ENCODE measurements around the gene OXLD1.

GRCh38 chr17:81636505-81637288, 29.7 kb downstream of the OXLD1 start, which contains the start of the genes NPLOC4 and TSPAN10:
- no peak for TF ChIP-seq EZH2 (IDR thresholded peaks at IDR 0.05; ENCODE audit: borderline replicate concordance, control insufficient read depth, low read depth, low read length)
- no peak; the same call in 1 of the 2 replicates for TF ChIP-seq ESRRA (IDR thresholded peaks at IDR 0.05; ENCODE audit: low read length)
- no peak for TF ChIP-seq NR2C2 (IDR thresholded peaks at IDR 0.05; ENCODE audit: borderline replicate concordance, control insufficient read depth, insufficient read length, low read depth)
- peak; percentile 87 for TF ChIP-seq POLR2A (IDR thresholded peaks at IDR 0.05; ENCODE audit: low read depth, low read length)
- no peak for TF ChIP-seq SKIL (IDR thresholded peaks at IDR 0.05; ENCODE audit: low read depth, poor library complexity, severe bottlenecking)
- TF ChIP-seq MXI1 (IDR thresholded peaks at IDR 0.05; ENCODE audit: low read depth, low read length): peak; percentile 82; the same call in 1 of the 2 replicates
- TF ChIP-seq RELA (IDR thresholded peaks at IDR 0.05; ENCODE audit: borderline replicate concordance, partially characterized antibody): peak; percentile 89
- TF ChIP-seq EGR1 (IDR thresholded peaks at IDR 0.05; ENCODE audit: borderline replicate concordance in 1 of 2, low read depth in 2 of 2, low read length in 2 of 2): peak; percentile 83 to 100
- TF ChIP-seq CTCF (IDR thresholded peaks at IDR 0.05 in 2 of 3, conservative IDR thresholded peaks at IDR 0.05 in 1 of 3; ENCODE audit: control insufficient read depth in 2 of 3, extremely low read depth in 1 of 3, insufficient read depth in 1 of 3, low read depth in 3 of 3, low read length in 3 of 3): no peak

Data from GM12878 (cell line).